Nephron progenitor cell (in vitro differentiated cells): ENCODE measurements around the gene ATP11A.

Source experiments
- DNase-seq: peaks from one replicate; pipeline ENCODE4 v3.0.0; 2021
- H3K27ac Mint-ChIP-seq: 2 replicates; pipeline ENCODE4 v1.8.0; 2021; ENCODE audit warnings: mild to moderate bottlenecking, moderate library complexity, mixed read lengths
- H3K27me3 Mint-ChIP-seq: 2 replicates; pipeline ENCODE4 v1.8.0; 2021; ENCODE audit warnings: mild to moderate bottlenecking, low read depth, mixed read lengths; ENCODE audit not compliant: poor library complexity
- H3K36me3 Mint-ChIP-seq: 2 replicates; pipeline ENCODE4 v1.8.0; 2021; ENCODE audit warnings: low read depth, mixed read lengths
- H3K4me1 Mint-ChIP-seq: 2 replicates; pipeline ENCODE4 v1.8.0; 2021; ENCODE audit warnings: mixed read lengths
- H3K4me3 Mint-ChIP-seq: 2 replicates; pipeline ENCODE4 v1.8.0; 2021; ENCODE audit warnings: mild to moderate bottlenecking, moderate library complexity, mixed read lengths
- H3K9me3 Mint-ChIP-seq: 2 replicates; pipeline ENCODE4 v1.8.0; 2021; ENCODE audit warnings: mild to moderate bottlenecking, moderate library complexity, mixed read lengths
- TF ChIP-seq, protein P1 (sequence below): fragments of 200-600 bp; sonication (generic); IDR thresholded peaks from 2 replicates; pipeline ENCODE4 v1.5.0; 2021; ENCODE audit warnings: antibody characterized with exemption

Gene ATP11A

DNA sequence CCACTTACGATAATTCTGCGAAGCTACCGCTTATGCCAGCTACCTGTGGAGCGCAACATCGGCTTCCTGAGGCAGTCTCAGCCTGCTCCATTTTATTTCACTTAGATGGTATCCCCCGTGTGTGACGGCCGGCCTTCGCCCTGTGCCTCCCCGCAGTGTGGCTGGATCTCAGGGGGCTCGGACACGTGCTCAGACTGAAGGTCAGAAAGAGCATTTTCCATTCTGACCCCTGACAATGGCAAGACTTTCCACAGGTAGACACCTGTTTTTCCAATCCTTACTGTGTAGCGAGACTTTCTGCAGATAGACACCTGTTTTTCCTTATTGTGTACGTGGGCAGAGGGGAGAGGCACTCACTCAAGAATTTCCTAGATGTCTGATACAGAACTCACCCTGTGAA lies 52.7 kb downstream of the ATP11A start:
- Mint-ChIP-seq H3K27ac (no peak overlapping the region), H3K9me3 (no peaks in the 10 kb centered on the region), H3K36me3 (peaks cover 5% of the 10 kb centered on the region), H3K27me3 (peaks cover 3% of the 10 kb centered on the region), H3K4me1 (peaks cover 59% of the 10 kb centered on the region), H3K4me3 (no peak overlapping the region)
- TF ChIP-seq, protein P1, sequence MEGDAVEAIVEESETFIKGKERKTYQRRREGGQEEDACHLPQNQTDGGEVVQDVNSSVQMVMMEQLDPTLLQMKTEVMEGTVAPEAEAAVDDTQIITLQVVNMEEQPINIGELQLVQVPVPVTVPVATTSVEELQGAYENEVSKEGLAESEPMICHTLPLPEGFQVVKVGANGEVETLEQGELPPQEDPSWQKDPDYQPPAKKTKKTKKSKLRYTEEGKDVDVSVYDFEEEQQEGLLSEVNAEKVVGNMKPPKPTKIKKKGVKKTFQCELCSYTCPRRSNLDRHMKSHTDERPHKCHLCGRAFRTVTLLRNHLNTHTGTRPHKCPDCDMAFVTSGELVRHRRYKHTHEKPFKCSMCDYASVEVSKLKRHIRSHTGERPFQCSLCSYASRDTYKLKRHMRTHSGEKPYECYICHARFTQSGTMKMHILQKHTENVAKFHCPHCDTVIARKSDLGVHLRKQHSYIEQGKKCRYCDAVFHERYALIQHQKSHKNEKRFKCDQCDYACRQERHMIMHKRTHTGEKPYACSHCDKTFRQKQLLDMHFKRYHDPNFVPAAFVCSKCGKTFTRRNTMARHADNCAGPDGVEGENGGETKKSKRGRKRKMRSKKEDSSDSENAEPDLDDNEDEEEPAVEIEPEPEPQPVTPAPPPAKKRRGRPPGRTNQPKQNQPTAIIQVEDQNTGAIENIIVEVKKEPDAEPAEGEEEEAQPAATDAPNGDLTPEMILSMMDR = no peak
- no peak for DNase-seq

DNA sequence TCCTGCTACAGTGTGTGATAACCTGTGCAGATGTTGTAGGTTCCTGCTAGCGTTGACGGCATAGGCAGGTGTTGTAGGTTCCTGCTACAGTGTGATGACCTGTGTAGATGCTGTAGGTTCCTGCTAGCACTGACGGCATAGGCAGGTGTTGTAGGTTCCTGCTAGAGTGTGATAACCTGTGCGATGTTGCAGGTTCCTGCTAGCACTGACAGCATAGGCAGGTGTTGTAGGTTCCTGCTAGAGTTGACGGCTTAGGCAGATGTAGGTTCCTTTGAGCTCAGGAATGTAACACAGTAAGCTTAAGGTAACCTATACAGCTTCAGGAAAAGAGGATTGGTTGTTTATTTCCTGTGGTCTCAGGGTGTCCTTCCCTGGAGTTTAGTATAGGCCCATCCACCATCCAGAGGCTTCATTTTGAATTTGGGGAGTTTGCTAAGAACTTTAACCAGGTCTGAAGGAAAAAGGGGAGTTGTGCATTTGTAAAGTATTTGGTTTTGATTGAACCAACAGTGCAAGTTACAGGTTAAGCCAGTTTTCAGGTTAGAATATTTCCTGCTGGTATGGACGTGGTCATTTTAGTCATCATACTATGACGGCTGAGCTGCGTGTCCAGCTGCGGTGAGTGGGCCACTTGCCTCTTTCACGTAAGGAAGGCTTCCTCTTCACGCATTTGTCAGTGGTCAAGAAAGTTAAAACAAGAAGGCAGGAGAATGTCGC lies 53.8 kb downstream of the ATP11A start:
- TF ChIP-seq, protein P1 = no peak
- peaks cover 59% of the 10 kb centered on the region for H3K4me1 Mint-ChIP-seq
- no peaks in the 10 kb centered on the region for H3K9me3 Mint-ChIP-seq
- H3K36me3 Mint-ChIP-seq = peaks cover 5% of the 10 kb centered on the region
- H3K27ac Mint-ChIP-seq = peak overlapping the region; percentile 58
- H3K4me3 Mint-ChIP-seq = no peak overlapping the region
- no peak for DNase-seq
- H3K27me3 Mint-ChIP-seq = peaks cover 3% of the 10 kb centered on the region

DNA sequence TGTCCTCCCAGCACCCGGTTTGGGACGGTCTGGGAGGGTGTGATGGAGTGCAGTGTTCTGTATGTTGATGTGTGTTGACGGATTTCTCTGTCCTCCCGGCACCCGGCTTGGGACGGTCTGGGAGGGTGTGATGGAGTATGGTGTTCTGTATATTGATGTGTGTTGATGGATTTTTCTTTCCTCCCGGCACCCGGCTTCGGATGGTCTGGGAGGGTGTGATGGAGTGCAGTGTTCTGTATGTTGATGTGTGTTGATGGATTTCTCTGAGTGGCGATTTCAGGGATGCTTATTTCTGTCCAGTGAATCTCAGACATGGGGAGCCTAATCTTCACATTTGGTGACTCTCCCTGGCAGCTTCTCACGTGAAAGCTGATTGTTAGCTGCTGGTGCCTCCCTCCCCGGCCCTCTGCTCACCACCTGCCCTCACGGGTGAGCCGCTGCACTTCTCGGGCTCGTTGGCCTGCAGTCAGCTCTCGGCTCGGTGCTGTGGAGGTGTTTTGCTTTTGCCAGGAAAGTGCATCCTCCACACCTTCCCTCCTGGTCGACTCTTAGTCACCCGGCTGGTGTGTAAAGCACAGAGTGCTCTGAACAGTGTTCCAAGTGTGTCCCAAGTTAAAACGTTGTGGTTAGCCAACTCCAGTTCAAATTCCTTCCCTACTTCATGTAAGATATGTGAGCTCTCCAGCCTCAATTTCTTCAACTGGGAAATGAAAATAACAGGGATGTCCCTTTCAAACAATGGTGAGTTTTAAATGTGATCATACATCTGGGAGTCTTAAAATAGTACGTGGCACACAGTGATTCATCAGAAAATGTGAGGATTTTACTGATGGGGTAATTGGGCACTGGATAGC lies 54.6 kb downstream of the ATP11A start:
- TF ChIP-seq, protein P1 = no peak
- Mint-ChIP-seq H3K27ac (peak overlapping the region; percentile 58), H3K9me3 (no peaks in the 10 kb centered on the region), H3K27me3 (peaks cover 3% of the 10 kb centered on the region), H3K4me1 (peaks cover 53% of the 10 kb centered on the region), H3K4me3 (no peak overlapping the region), H3K36me3 (peaks cover 8% of the 10 kb centered on the region)
- no peak for DNase-seq

DNA sequence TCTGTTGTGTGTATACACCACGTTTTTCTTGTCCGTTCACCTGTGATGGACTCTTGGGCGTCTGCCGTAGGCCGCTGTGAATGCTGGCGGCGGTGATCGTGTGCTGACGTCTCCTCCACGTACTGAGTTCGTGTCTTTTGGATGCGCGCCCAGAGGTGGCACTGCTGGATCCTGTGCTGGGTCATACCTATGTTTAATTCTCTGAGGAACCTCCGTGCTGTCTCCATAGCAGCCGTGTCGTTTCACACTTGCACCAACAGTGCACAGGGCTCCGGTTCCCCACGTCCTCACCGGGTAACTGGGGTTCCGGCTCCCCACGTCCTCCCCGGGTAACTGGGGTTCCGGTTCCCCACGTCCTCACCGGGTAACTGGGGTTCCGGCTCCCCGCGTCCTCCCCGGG lies 56.2 kb downstream of the ATP11A start:
- Mint-ChIP-seq H3K4me3 (no peak overlapping the region), H3K9me3 (no peaks in the 10 kb centered on the region), H3K4me1 (peaks cover 36% of the 10 kb centered on the region), H3K27me3 (peaks cover 3% of the 10 kb centered on the region), H3K36me3 (peaks cover 15% of the 10 kb centered on the region), H3K27ac (no peak overlapping the region)
- DNase-seq = no peak
- TF ChIP-seq, protein P1 = no peak

DNA sequence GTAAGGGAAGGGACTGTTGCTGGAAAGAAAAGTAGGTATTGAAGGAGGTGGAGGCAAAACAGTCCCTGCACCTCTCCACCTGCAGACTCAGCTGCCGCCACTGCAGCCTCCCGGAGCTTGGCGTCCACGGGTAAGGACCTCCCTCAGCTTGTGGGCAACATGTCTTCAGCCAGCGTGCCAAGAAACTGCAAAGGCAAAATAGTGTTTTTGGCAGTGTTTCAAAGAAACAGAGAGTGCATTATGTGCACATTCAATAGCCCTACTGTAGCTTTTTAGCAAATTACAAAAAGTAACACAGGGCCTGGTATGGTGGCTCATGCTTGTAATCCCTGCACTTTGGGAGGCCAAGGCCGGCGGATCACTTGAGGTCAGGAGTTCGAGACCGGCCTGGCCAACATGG lies 57.4 kb downstream of the ATP11A start:
- Mint-ChIP-seq H3K9me3 (no peaks in the 10 kb centered on the region), H3K4me1 (peaks cover 34% of the 10 kb centered on the region), H3K4me3 (no peak overlapping the region), H3K27ac (peak overlapping the region; percentile 85), H3K36me3 (peaks cover 15% of the 10 kb centered on the region), H3K27me3 (peaks cover 3% of the 10 kb centered on the region)
- TF ChIP-seq, protein P1 = no peak
- no peak for DNase-seq
